Kidney capillary endothelial cell (primary cell): Measurements from ENCODE around the gene LYZL4.

Experiments used
- DNase-seq: peaks from one replicate; pipeline ENCODE4 v3.0.0-alpha.2; 2018; ENCODE audit warnings: low spot score

LYZL4 gene

GRCh38 chr3:42371776-42372175 is 38.6 kb downstream of the LYZL4 start:
- DNase-seq = no peak

GRCh38 chr3:42369832-42370231 is 40.6 kb downstream of the LYZL4 start:
- DNase-seq = no peak

GRCh38 chr3:42369304-42369703 is 41.1 kb downstream of the LYZL4 start:
- DNase-seq = no peak

- DNase-seq = no peak
Observed at GRCh38 chr3:42368861-42369260, 41.5 kb downstream of the LYZL4 start.

GRCh38 chr3:42367903-42368302 is 42.5 kb downstream of the LYZL4 start:
- no peak for DNase-seq

GRCh38 chr3:42366550-42366949 is 43.9 kb downstream of the LYZL4 start:
- DNase-seq = no peak

- DNase-seq = no peak
Observed at GRCh38 chr3:42357335-42357734, 53.1 kb downstream of the LYZL4 start.

GRCh38 chr3:42355612-42356011 is 54.8 kb downstream of the LYZL4 start:
- DNase-seq = no peak

- DNase-seq = no peak
Observed at GRCh38 chr3:42353631-42354030, 56.8 kb downstream of the LYZL4 start.

- no peak for DNase-seq
Observed at GRCh38 chr3:42351207-42351606, 59.2 kb downstream of the LYZL4 start.

GRCh38 chr3:42349765-42350594 is 60.4 kb downstream of the LYZL4 start:
- no peak for DNase-seq

- DNase-seq = no peak
Observed at GRCh38 chr3:42347928-42348327, 62.5 kb downstream of the LYZL4 start.
